T-cell (primary cell): ENCODE results near the gene FAT1. TPM values are rescaled to one million over a fixed set of nuclear protein-coding genes. Genes with fewer than 3 reads are reported as not detected.

Experiments used
- ATAC-seq, 4 experiments: fragments of 200-7000 bp in 3 of 4; fragments of 150-1000 bp in 1 of 4; cut with Tn5 transposase; replicated peaks in 1 of 4; 1 replicate in 3 of 4; 2 replicates in 1 of 4; pipeline ENCODE4 v1.10.0; 2021; ENCODE audit warnings: moderate library complexity in 3 of 4, mild to moderate bottlenecking in 2 of 4, moderate number of reproducible peaks in 1 of 4
- CTCF ChIA-PET, 2 donors: fragments of 300-600 bp; sonication (Branson Sonifier 250); formaldehyde crosslinking; loops; one replicate each; lab custom pipeline; 2022; ENCODE audit warnings: antibody characterized with exemption in 2 of 2; lab: Charles Lee
- POLR2A ChIA-PET, 2 donors: fragments of 300-600 bp; sonication (Branson Sonifier 250); formaldehyde crosslinking; loops; one replicate each; lab custom pipeline; 2022; ENCODE audit warnings: antibody characterized with exemption in 2 of 2; lab: Charles Lee
- DNase-seq, 35 experiments: peaks; one replicate each; pipeline versions ENCODE4 v3.0.0 to v3.0.0-alpha.2; 2013 to 2023
- H3K27ac ChIP-seq: one replicate; pipeline ENCODE4 v1.5.1; 2013; ENCODE audit warnings: low read length
- H3K27me3 ChIP-seq, 2 experiments: replicated peaks in 1 of 2; 1 replicate in 1 of 2; 2 replicates in 1 of 2; pipeline versions ENCODE4 v1.6.1 to v1.7.0; 2013; ENCODE audit warnings: low read length in 1 of 2, mixed read lengths in 1 of 2; ENCODE audit not compliant: control insufficient read depth in 2 of 2, insufficient read depth in 2 of 2; ENCODE audit errors: extremely low read depth in 1 of 2
- H3K36me3 ChIP-seq, 2 donors: 1 replicate in 1 of 2; 2 replicates in 1 of 2; pipeline versions ENCODE4 v1.6.1 to v1.7.0; 2013; ENCODE audit warnings: low read length in 1 of 2; ENCODE audit not compliant: control insufficient read depth in 2 of 2, insufficient read depth in 1 of 2; ENCODE audit errors: extremely low read depth in 1 of 2
- H3K4me1 ChIP-seq, 2 experiments: 1 replicate in 1 of 2; 2 replicates in 1 of 2; pipeline versions ENCODE4 v1.6.1 to v1.7.0; 2013; ENCODE audit warnings: low read length in 2 of 2, mixed read lengths in 1 of 2; ENCODE audit not compliant: insufficient read depth in 2 of 2, control insufficient read depth in 1 of 2; ENCODE audit errors: extremely low read depth in 1 of 2
- H3K4me3 ChIP-seq, 2 donors: 1 replicate in 1 of 2; 2 replicates in 1 of 2; pipeline versions ENCODE4 v1.5.1 to v1.7.0; 2013; ENCODE audit warnings: mild to moderate bottlenecking in 2 of 2, low read length in 1 of 2, moderate library complexity in 1 of 2; ENCODE audit not compliant: control insufficient read depth in 1 of 2; ENCODE audit errors: extremely low read depth in 1 of 2
- H3K9me3 ChIP-seq: 2 replicates; pipeline ENCODE4 v1.7.0; 2013
- H3K27ac Mint-ChIP-seq, 2 donors: one replicate each; pipeline ENCODE4 v1.8.0; 2020 to 2021; ENCODE audit warnings: mild to moderate bottlenecking in 2 of 2, mixed read lengths in 2 of 2
- H3K27me3 Mint-ChIP-seq, 2 donors: one replicate each; pipeline ENCODE4 v1.8.0; 2021 to 2022; ENCODE audit warnings: mixed read lengths in 2 of 2
- H3K36me3 Mint-ChIP-seq: one replicate; pipeline ENCODE4 v1.8.0; 2021; ENCODE audit warnings: mixed read lengths
- H3K4me1 Mint-ChIP-seq, 3 donors: one replicate each; pipeline ENCODE4 v1.8.0; 2020 to 2022; ENCODE audit warnings: mixed read lengths in 3 of 3, mild to moderate bottlenecking in 1 of 3
- H3K4me3 Mint-ChIP-seq, 3 donors: one replicate each; pipeline ENCODE4 v1.8.0; 2020 to 2022; ENCODE audit warnings: mild to moderate bottlenecking in 3 of 3, mixed read lengths in 3 of 3, moderate library complexity in 3 of 3
- H3K9me3 Mint-ChIP-seq, 3 donors: one replicate each; pipeline ENCODE4 v1.8.0; 2020 to 2022; ENCODE audit warnings: mixed read lengths in 3 of 3
- WGBS: methylation state at CpG from one replicate; pipeline ENCODE4 v1.1.5; 2013; ENCODE audit warnings: missing lambda C conversion rate; ENCODE audit not compliant: insufficient coverage; 5-methylcytosine and 5-hydroxymethylcytosine counted together
- total RNA-seq, 35 experiments: library from RNA in 6 of 35; stranded (reverse) in 6 of 35; fragments of 120-200 nt in 1 of 35; gene quantifications; one replicate each; pipeline versions ENCODE4 v1.2.1 to v1.2.4 and lab custom pipeline; 2013 to 2026

FAT1 gene
- total RNA-seq, 5 donors from 2014 or later (not counting 1 experiment from before 2014, with no cell fraction given) = 1.0 to 1.5 (median 1.5) TPM; not detected in 2

- no peaks in the 10 kb centered on the region for H3K9me3 ChIP-seq
- no peak for DNase-seq
- H3K36me3 ChIP-seq = no peaks in the 10 kb centered on the region
- H3K27me3 ChIP-seq = peaks cover 0 to 4% of the 10 kb centered on the region in 2 experiments
- H3K4me3 Mint-ChIP-seq = no peak overlapping the region
- H3K27me3 Mint-ChIP-seq = peaks cover 0 to 3% of the 10 kb centered on the region in 2 donors
- H3K9me3 Mint-ChIP-seq = no peaks in the 10 kb centered on the region
- no peak overlapping the region for H3K4me3 ChIP-seq
- no peaks in the 10 kb centered on the region for H3K36me3 Mint-ChIP-seq
- no peak overlapping the region for H3K27ac ChIP-seq
- WGBS = 65% methylated on average over 7 of the region's 23 CpGs
- H3K4me1 ChIP-seq = no peaks in the 10 kb centered on the region
- no peaks in the 10 kb centered on the region for H3K4me1 Mint-ChIP-seq
- ATAC-seq = no peak
- no peak overlapping the region for H3K27ac Mint-ChIP-seq
- ChIA-PET POLR2A (no interaction called here), CTCF (interaction anchor here in 1 of 2 donors (0.7 kb wide), 1 partner anchor 15 kb away, joined by 4 read pairs; no protein-coding TSS in a partner anchor)
Measured at GRCh38 chr4:186570193-186570996, 153.3 kb downstream of the FAT1 start.

- Histone ChIP-seq H3K4me1 (no peaks in the 10 kb centered on the region), H3K36me3 (no peaks in the 10 kb centered on the region), H3K27me3 (peaks cover 0 to 7% of the 10 kb centered on the region in 2 experiments), H3K4me3 (no peak overlapping the region), H3K27ac (no peak overlapping the region), H3K9me3 (no peaks in the 10 kb centered on the region)
- Mint-ChIP-seq H3K27ac (no peak overlapping the region), H3K4me3 (no peak overlapping the region), H3K4me1 (no peaks in the 10 kb centered on the region), H3K36me3 (no peaks in the 10 kb centered on the region), H3K9me3 (no peaks in the 10 kb centered on the region), H3K27me3 (peaks cover 0 to 3% of the 10 kb centered on the region in 2 donors)
- ATAC-seq (no peak), DNase-seq (no peak)
- WGBS = 89% methylated on average over 8 of the region's 10 CpGs
- POLR2A ChIA-PET = no interaction called here
- CTCF ChIA-PET = interaction anchor here in 1 of 2 donors (0.7 kb wide), 1 partner anchor 16 kb away, joined by 4 read pairs; no protein-coding TSS in a partner anchor
Measured at GRCh38 chr4:186569533-186570192, 154.0 kb downstream of the FAT1 start.

GRCh38 chr4:186566068-186566467 lies 157.6 kb downstream of the FAT1 start:
- no peaks in the 10 kb centered on the region for H3K9me3 ChIP-seq
- Mint-ChIP-seq H3K36me3 (no peaks in the 10 kb centered on the region), H3K4me3 (no peak overlapping the region), H3K9me3 (no peaks in the 10 kb centered on the region), H3K27ac (no peak overlapping the region), H3K27me3 (peaks cover 0 to 3% of the 10 kb centered on the region in 2 donors), H3K4me1 (no peaks in the 10 kb centered on the region)
- no peak overlapping the region for H3K4me3 ChIP-seq
- DNase-seq (no peak), ATAC-seq (no peak)
- no peak overlapping the region for H3K27ac ChIP-seq
- peaks cover 0 to 2% of the 10 kb centered on the region in 2 experiments for H3K27me3 ChIP-seq
- CTCF ChIA-PET = interaction anchor here in 1 of 2 donors (1.4 kb wide), 1 partner anchor 21 kb away, joined by 3 read pairs; no protein-coding TSS in a partner anchor
- no peaks in the 10 kb centered on the region for H3K36me3 ChIP-seq
- 91% methylated on average over 1 of the region's 7 CpGs for WGBS
- H3K4me1 ChIP-seq = no peaks in the 10 kb centered on the region
- POLR2A ChIA-PET = no interaction called here

GRCh38 chr4:186563761-186564160 lies 159.9 kb downstream of the FAT1 start:
- no peak for ATAC-seq
- Mint-ChIP-seq H3K27ac (no peak overlapping the region), H3K4me1 (no peaks in the 10 kb centered on the region)

GRCh38 chr4:186561748-186562147 lies 161.9 kb downstream of the FAT1 start:
- Histone ChIP-seq H3K4me1 (no peaks in the 10 kb centered on the region), H3K9me3 (no peaks in the 10 kb centered on the region), H3K27me3 (peaks cover 0 to 4% of the 10 kb centered on the region in 2 experiments), H3K4me3 (no peak overlapping the region), H3K27ac (no peak overlapping the region), H3K36me3 (no peaks in the 10 kb centered on the region)
- Mint-ChIP-seq H3K4me3 (no peak overlapping the region), H3K4me1 (no peaks in the 10 kb centered on the region), H3K27ac (no peak overlapping the region), H3K9me3 (peaks cover 0 to 5% (median 0%) of the 10 kb centered on the region in 3 donors), H3K36me3 (no peaks in the 10 kb centered on the region), H3K27me3 (no peaks in the 10 kb centered on the region)
- ChIA-PET CTCF (no interaction called here), POLR2A (no interaction called here)
- no peak for ATAC-seq
- no peak for DNase-seq
- no CpG with 5 or more reads among the region's 1 CpG for WGBS

More at GRCh38 chr4:186563761-186564160, 159.9 kb downstream of the FAT1 start:
- 96% methylated on average over 4 of the region's 11 CpGs for WGBS
- no peak for DNase-seq
- ChIA-PET CTCF (no interaction called here), POLR2A (no interaction called here)
- Histone ChIP-seq H3K4me3 (no peak overlapping the region), H3K4me1 (no peaks in the 10 kb centered on the region), H3K27ac (no peak overlapping the region), H3K9me3 (no peaks in the 10 kb centered on the region), H3K36me3 (no peaks in the 10 kb centered on the region), H3K27me3 (peaks cover 0 to 2% of the 10 kb centered on the region in 2 experiments)
- no peak overlapping the region for H3K4me3 Mint-ChIP-seq
- H3K27me3 Mint-ChIP-seq = no peaks in the 10 kb centered on the region
- peaks cover 0 to 5% (median 0%) of the 10 kb centered on the region in 3 donors for H3K9me3 Mint-ChIP-seq
- no peaks in the 10 kb centered on the region for H3K36me3 Mint-ChIP-seq

GRCh38 chr4:186560647-186561046 lies 163.0 kb downstream of the FAT1 start:
- Mint-ChIP-seq H3K36me3 (no peaks in the 10 kb centered on the region), H3K27me3 (peaks cover 4 to 5% of the 10 kb centered on the region in 2 donors), H3K9me3 (peaks cover 0 to 8% (median 0%) of the 10 kb centered on the region in 3 donors), H3K4me3 (no peak overlapping the region), H3K4me1 (no peaks in the 10 kb centered on the region), H3K27ac (no peak overlapping the region)
- no peak overlapping the region for H3K4me3 ChIP-seq
- no peaks in the 10 kb centered on the region for H3K9me3 ChIP-seq
- WGBS = 50% methylated on average over 1 of the region's 3 CpGs
- ChIA-PET CTCF (no interaction called here), POLR2A (no interaction called here)
- H3K27me3 ChIP-seq = peaks cover 0 to 5% of the 10 kb centered on the region in 2 experiments
- no peak overlapping the region for H3K27ac ChIP-seq
- H3K36me3 ChIP-seq = no peaks in the 10 kb centered on the region
- ATAC-seq (no peak), DNase-seq (no peak)
- H3K4me1 ChIP-seq = no peaks in the 10 kb centered on the region
